CD14-positive monocyte (primary cell): Measurements from ENCODE around the gene MIDN. TPM values are rescaled to one million over a fixed set of nuclear protein-coding genes. Genes with fewer than 3 reads are reported as not detected.

Experiments
- DNase-seq, 3 donors: peaks; one replicate each; pipeline ENCODE4 v3.0.0-alpha.2; 2011 to 2022
- H2AFZ ChIP-seq: 2 replicates; pipeline ENCODE4 v1.6.0; 2012; ENCODE audit warnings: mild to moderate bottlenecking, low read depth, low read length, inconsistent platforms; ENCODE audit not compliant: insufficient read depth, poor library complexity, severe bottlenecking
- H3K27ac ChIP-seq, 2 donors: 1 replicate in 1 of 2; 2 replicates in 1 of 2; pipeline ENCODE4 v1.5.1; 2012 to 2013; ENCODE audit warnings: low read length in 2 of 2, control low read depth in 1 of 2, inconsistent platforms in 1 of 2, low read depth in 1 of 2, mild to moderate bottlenecking in 1 of 2
- H3K27me3 ChIP-seq, 2 donors: one replicate each; pipeline versions ENCODE4 v1.6.0 to v1.6.1; 2011 to 2013; ENCODE audit warnings: low read length in 2 of 2; ENCODE audit not compliant: control insufficient read depth in 2 of 2, insufficient read depth in 2 of 2
- H3K36me3 ChIP-seq, 2 donors: replicated peaks in 1 of 2; 1 replicate in 1 of 2; 2 replicates in 1 of 2; pipeline versions ENCODE4 v1.5.1 to v1.6.1; 2012 to 2013; ENCODE audit warnings: low read length in 2 of 2, control low read depth in 1 of 2, inconsistent platforms in 1 of 2, mild to moderate bottlenecking in 1 of 2; ENCODE audit not compliant: insufficient read depth in 2 of 2, control insufficient read depth in 1 of 2
- H3K4me1 ChIP-seq, 2 donors: 1 replicate in 1 of 2; 2 replicates in 1 of 2; pipeline versions ENCODE4 v1.5.1 to v1.6.1; 2012 to 2013; ENCODE audit warnings: low read length in 2 of 2, control low read depth in 1 of 2, inconsistent platforms in 1 of 2, mild to moderate bottlenecking in 1 of 2, moderate library complexity in 1 of 2; ENCODE audit not compliant: insufficient read depth in 2 of 2, control insufficient read depth in 1 of 2
- H3K4me2 ChIP-seq: replicated peaks from 2 replicates; pipeline ENCODE3; 2012; ENCODE audit warnings: low read length, moderate library complexity, mild to moderate bottlenecking; ENCODE audit not compliant: poor library complexity, severe bottlenecking; ENCODE audit errors: extremely low read depth
- H3K4me3 ChIP-seq, 3 experiments: fragments of 200-600 bp in 1 of 3; sonication (generic) in 1 of 3; replicated peaks in 1 of 3; 1 replicate in 2 of 3; 2 replicates in 1 of 3; pipeline ENCODE4 v1.5.1; 2011 to 2013; ENCODE audit warnings: low read length in 3 of 3, mild to moderate bottlenecking in 3 of 3, control low read depth in 2 of 3, low read depth in 2 of 3, inconsistent platforms in 1 of 3, moderate library complexity in 1 of 3
- H3K79me2 ChIP-seq: 2 replicates; pipeline ENCODE4 v1.6.0; 2012; ENCODE audit warnings: mild to moderate bottlenecking, control low read depth, inconsistent platforms, low read length, moderate library complexity; ENCODE audit not compliant: insufficient read depth
- H3K9ac ChIP-seq: 2 replicates; pipeline ENCODE4 v1.6.0; 2017; ENCODE audit warnings: low read length, mild to moderate bottlenecking; ENCODE audit not compliant: insufficient read depth, poor library complexity, severe bottlenecking
- H3K9me3 ChIP-seq, 2 donors: replicated peaks in 1 of 2; 1 replicate in 1 of 2; 2 replicates in 1 of 2; pipeline versions ENCODE4 v1.5.1 to v1.6.1; 2012 to 2013; ENCODE audit warnings: low read length in 2 of 2, control low read depth in 1 of 2; ENCODE audit not compliant: control insufficient read depth in 1 of 2, insufficient read depth in 1 of 2
- H4K20me1 ChIP-seq: 2 replicates; pipeline ENCODE4 v1.6.0; 2012; ENCODE audit warnings: mild to moderate bottlenecking, low read length, control low read depth, moderate library complexity; ENCODE audit not compliant: insufficient read depth
- H3K27ac Mint-ChIP-seq, 7 donors: one replicate each; pipeline ENCODE4 v1.8.0; 2020; ENCODE audit warnings: mild to moderate bottlenecking in 7 of 7, mixed read lengths in 7 of 7, moderate library complexity in 6 of 7, inconsistent platforms in 2 of 7
- H3K27me3 Mint-ChIP-seq, 3 donors: one replicate each; pipeline ENCODE4 v1.8.0; 2021 to 2022; ENCODE audit warnings: low read depth in 3 of 3, mild to moderate bottlenecking in 3 of 3, mixed read lengths in 3 of 3, moderate library complexity in 3 of 3, inconsistent platforms in 1 of 3
- H3K36me3 Mint-ChIP-seq, 2 donors: one replicate each; pipeline ENCODE4 v1.8.0; 2020; ENCODE audit warnings: mixed read lengths in 2 of 2, inconsistent platforms in 1 of 2, mild to moderate bottlenecking in 1 of 2
- H3K4me1 Mint-ChIP-seq: one replicate; pipeline ENCODE4 v1.8.0; 2020; ENCODE audit warnings: mild to moderate bottlenecking, mixed read lengths
- H3K4me3 Mint-ChIP-seq, 2 donors: one replicate each; pipeline ENCODE4 v1.8.0; 2020; ENCODE audit warnings: mild to moderate bottlenecking in 2 of 2, mixed read lengths in 2 of 2, moderate library complexity in 1 of 2
- H3K9me3 Mint-ChIP-seq, 7 donors: one replicate each; pipeline ENCODE4 v1.8.0; 2020 to 2022; ENCODE audit warnings: mixed read lengths in 7 of 7, mild to moderate bottlenecking in 6 of 7, moderate library complexity in 6 of 7, inconsistent platforms in 2 of 7
- WGBS: methylation state at CpG from one replicate; pipeline ENCODE4 v1.1.5; 2013; ENCODE audit warnings: missing lambda C conversion rate; ENCODE audit not compliant: insufficient coverage; 5-methylcytosine and 5-hydroxymethylcytosine counted together
- intact Hi-C, 2 donors: fragments of 100-400 bp; cut with micrococcal nuclease; formaldehyde crosslinking; loops; one replicate each; pipeline versions ENCODE4 v1.15.0 to v1.15.1; 2023
- polyA plus RNA-seq, 3 donors: library from polyadenylated mRNA; depleted of rRNA in 1 of 3; unstranded in 2 of 3; stranded (reverse) in 1 of 3; fragments of 300-500 nt in 2 of 3; fragments of >200 nt in 1 of 3; fragmentation: Illumina TruSeq in 2 of 3; gene quantifications; 1 replicate in 2 of 3; 2 replicates in 1 of 3; pipeline ENCODE4 v1.2.3, GENCODE V29; 2012 to 2021
- TF ChIP-seq, protein P1 (sequence below): fragments of 200-600 bp; IDR thresholded peaks from one replicate; pipeline ENCODE4 v1.8.0; 2022; ENCODE audit warnings: antibody characterized with exemption, mild to moderate bottlenecking

MIDN gene
- polyA plus RNA-seq, 3 donors: 5.6 to 301 (median 11.0) TPM

DNA sequence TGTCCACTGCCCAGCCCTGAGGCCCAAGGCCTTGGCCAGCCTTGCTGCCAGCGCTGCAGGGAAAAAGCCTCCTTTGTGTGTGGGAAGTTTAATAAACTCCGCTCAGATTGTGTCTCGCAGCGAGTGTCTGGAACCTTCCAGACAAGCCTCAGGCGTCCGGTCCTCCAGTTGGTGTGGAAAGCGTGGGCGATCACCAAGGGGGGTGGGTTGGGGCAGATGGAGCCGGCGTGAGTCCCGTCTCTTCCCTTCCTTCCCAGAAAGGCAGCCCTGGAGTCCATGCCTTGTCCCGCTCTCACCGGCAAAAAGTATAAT is 38.2 kb upstream of the MIDN start:
- intact Hi-C loops: no loop called here
- TF ChIP-seq, protein P1, sequence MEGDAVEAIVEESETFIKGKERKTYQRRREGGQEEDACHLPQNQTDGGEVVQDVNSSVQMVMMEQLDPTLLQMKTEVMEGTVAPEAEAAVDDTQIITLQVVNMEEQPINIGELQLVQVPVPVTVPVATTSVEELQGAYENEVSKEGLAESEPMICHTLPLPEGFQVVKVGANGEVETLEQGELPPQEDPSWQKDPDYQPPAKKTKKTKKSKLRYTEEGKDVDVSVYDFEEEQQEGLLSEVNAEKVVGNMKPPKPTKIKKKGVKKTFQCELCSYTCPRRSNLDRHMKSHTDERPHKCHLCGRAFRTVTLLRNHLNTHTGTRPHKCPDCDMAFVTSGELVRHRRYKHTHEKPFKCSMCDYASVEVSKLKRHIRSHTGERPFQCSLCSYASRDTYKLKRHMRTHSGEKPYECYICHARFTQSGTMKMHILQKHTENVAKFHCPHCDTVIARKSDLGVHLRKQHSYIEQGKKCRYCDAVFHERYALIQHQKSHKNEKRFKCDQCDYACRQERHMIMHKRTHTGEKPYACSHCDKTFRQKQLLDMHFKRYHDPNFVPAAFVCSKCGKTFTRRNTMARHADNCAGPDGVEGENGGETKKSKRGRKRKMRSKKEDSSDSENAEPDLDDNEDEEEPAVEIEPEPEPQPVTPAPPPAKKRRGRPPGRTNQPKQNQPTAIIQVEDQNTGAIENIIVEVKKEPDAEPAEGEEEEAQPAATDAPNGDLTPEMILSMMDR: no peak
- H3K4me3 Mint-ChIP-seq: no peak overlapping the region
- no peaks in the 10 kb centered on the region for H3K27me3 ChIP-seq
- peaks cover 60 to 70% of the 10 kb centered on the region in 2 donors for H3K4me1 ChIP-seq
- peaks cover 79% of the 10 kb centered on the region for H4K20me1 ChIP-seq
- no peak overlapping the region for H3K4me2 ChIP-seq
- H3K79me2 ChIP-seq: peaks cover 83% of the 10 kb centered on the region
- no peak overlapping the region for H2AFZ ChIP-seq
- WGBS: 96% methylated on average over 7 of the region's 13 CpGs
- peaks cover 0 to 10% of the 10 kb centered on the region in 2 donors for H3K36me3 ChIP-seq
- H3K27me3 Mint-ChIP-seq: no peaks in the 10 kb centered on the region
- H3K9me3 Mint-ChIP-seq: no peaks in the 10 kb centered on the region
- DNase-seq: no peak
- peak overlapping the region in 2 of 7 donors; percentile 13 to 55 for H3K27ac Mint-ChIP-seq
- H3K27ac ChIP-seq: no peak overlapping the region
- peaks cover 55% of the 10 kb centered on the region for H3K4me1 Mint-ChIP-seq
- peaks cover 19 to 40% of the 10 kb centered on the region in 2 donors for H3K36me3 Mint-ChIP-seq
- H3K4me3 ChIP-seq: no peak overlapping the region
- no peak overlapping the region for H3K9ac ChIP-seq
- H3K9me3 ChIP-seq: no peaks in the 10 kb centered on the region

DNA sequence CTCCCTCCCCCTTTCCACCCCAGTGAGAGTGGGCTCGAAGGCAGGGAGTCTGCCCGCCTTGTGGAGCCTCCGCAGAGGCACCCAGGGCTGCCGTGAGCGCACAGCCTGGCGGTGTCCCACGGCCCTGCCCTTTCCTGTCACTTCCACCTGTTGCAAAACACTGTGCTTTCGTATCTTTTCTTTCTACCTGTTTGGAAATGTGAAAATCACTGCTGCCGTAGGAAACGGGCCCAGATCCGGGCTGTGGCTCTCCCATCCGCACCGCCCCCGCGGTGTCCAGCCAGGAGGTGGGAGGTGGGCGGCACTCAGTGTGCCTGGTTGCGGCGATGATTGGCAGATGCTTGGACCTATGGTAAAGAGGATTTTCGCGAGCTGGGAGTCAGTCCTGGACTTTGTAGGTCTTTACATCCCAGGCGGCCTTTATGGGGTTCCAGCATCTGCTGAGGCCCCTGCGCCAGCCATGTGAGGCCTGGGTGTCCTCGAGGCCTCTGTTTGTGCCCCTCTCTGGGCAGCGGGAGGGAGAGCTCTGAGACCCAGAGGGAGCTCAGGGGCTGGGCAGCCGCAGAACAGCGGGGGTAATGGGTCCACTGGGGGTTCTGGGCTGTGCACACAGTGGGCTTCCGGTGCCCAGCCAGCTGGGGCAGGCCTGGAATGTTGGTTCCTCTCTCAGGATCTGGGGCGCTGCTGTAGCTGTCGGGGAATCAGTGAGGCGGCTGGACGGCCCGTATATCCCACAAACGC is 36.7 kb upstream of the MIDN start:
- Histone ChIP-seq H3K4me2 (no peak overlapping the region), H3K9ac (no peak overlapping the region), H3K27me3 (no peaks in the 10 kb centered on the region), H3K27ac (peak overlapping the region in 1 of 2 donors; percentile 48), H3K4me3 (no peak overlapping the region), H4K20me1 (peaks cover 90% of the 10 kb centered on the region), H3K79me2 (peaks cover 91% of the 10 kb centered on the region), H2AFZ (no peak overlapping the region), H3K9me3 (no peaks in the 10 kb centered on the region), H3K4me1 (peaks cover 59 to 67% of the 10 kb centered on the region in 2 donors), H3K36me3 (peaks cover 4 to 21% of the 10 kb centered on the region in 2 donors)
- TF ChIP-seq, protein P1: no peak
- H3K9me3 Mint-ChIP-seq: no peaks in the 10 kb centered on the region
- peaks cover 19 to 50% of the 10 kb centered on the region in 2 donors for H3K36me3 Mint-ChIP-seq
- peak overlapping the region in 4 of 7 donors; percentile 31 to 75 (median 50) for H3K27ac Mint-ChIP-seq
- H3K4me3 Mint-ChIP-seq: no peak overlapping the region
- intact Hi-C loops: no loop called here
- peak in 1 of 3 donors; percentile 2 for DNase-seq
- peaks cover 54% of the 10 kb centered on the region for H3K4me1 Mint-ChIP-seq
- H3K27me3 Mint-ChIP-seq: peaks cover 0 to 3% (median 0%) of the 10 kb centered on the region in 3 donors
- WGBS: 80% methylated on average over 23 of the region's 33 CpGs
